SKM-1 treated with dmso at 0.1 percent for 144 hours (cell line): Measurements from ENCODE around the gene DNAJA3.
"Not testable (repeated sequence)": the region's sequence is repeated elsewhere in the genome, so short reads cannot be mapped to it uniquely, and the experiment has no call there.

ENCODE experiments used
- DNase-seq: peaks from one replicate; lab custom pipeline; 2025; ENCODE audit not compliant: unreplicated experiment; lab: John Stamatoyannopoulos, UW

The DNAJA3 gene

GRCh38 chr16:4386951-4387565 lies 38.6 kb upstream of the DNAJA3 start:
- DNase-seq, result no peak

DNA sequence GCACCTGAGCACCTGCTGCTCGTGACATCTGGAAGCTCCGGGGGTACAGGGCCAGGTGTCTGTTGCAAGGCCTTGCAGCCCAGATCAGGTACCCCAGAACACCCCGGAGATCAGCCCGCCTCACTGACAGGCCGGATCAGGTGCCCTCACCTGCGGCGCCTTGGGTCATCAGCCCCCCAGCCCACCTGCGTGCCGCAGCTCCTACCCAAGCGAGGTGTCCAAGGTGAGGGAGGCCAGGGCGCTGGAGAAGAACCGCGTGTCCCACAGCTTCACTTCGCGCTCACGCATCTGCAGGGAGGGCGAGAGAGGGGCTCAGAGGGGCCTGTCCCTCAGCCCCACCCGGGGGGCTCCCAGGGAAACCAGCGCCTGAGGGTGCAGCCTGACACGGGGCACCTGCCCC lies 37.9 kb upstream of the DNAJA3 start:
- DNase-seq, result no peak

DNA sequence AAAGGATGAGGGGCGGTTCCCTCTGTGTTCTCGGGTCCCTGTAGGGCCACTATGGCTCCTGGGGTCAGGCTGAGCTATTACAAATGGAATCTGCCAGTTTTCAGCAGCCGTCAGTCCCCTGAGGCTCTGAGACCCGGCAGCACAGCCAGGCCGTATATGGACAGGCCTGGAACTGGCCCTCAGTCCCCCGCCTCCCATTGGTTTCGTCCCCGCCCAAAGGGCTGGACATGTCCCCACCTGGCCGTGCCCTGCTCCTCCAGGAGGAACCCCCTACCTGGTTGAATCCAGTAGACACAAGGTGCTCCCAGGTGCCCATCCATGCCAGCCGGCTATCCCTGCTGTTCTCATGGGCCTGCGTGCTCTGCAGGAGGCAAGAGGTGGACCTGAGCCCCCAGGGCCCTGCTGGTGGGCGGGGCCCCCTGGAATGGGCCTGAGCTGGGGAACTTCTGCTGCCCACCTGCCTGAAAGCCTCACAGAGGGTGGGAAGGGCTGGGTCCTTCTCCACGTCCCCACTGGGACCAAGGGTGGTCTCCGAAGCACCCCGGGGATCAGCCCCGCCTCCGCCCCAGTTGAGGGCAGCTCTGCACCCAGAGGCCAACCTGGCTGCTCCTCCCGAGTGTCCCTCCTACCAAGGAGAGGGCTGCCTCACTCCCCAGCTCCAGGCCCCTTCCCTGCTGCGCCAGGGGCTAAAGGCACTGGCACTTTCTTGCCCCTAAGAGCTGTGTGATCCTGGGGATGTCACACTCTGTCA lies 37.2 kb upstream of the DNAJA3 start:
- DNase-seq, result no peak

DNA sequence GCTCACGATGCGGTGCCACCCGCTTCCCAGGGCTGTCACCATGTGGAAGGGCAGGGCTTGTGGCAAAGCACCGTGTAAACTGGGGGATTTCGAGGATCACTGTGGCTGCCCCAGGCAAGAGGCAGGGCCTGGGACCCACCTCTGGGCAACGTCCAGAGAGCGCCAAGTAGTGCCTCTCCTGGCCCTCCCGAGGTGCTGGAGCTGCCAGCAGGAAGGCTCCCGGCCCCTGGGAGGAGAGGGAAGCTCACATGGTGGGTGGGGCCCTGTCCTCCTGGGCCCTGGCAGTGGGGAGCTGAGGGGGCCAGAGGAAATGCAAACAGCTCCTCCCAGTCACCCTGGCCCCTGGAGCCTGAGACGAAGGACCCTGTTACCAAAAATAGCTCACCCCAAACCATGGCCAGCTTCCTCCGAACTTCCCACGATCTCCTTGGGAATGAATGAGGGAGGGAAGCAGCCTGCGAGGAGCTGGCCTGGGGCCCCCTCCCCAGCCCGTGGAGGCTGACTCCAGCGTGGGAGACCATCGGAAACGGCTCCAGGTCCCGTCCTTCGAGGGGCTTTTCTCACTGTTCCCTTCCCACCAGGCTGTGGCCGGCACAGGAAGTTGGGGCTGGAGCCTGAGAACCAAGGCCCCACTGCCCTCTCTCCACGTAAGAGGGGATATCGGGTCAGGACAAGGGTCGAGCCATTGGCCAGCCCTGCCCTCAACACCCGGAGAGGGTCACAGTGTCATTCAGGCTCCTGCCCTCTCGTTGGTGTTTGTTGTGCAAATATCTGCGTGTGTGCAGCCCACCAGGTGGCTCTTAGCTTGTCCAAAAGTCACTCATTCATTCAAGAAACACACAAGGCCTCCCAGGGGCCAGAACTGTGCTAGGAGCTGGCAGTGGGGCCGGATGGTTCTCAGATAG lies 36.4 kb upstream of the DNAJA3 start:
- no peak for DNase-seq

DNA sequence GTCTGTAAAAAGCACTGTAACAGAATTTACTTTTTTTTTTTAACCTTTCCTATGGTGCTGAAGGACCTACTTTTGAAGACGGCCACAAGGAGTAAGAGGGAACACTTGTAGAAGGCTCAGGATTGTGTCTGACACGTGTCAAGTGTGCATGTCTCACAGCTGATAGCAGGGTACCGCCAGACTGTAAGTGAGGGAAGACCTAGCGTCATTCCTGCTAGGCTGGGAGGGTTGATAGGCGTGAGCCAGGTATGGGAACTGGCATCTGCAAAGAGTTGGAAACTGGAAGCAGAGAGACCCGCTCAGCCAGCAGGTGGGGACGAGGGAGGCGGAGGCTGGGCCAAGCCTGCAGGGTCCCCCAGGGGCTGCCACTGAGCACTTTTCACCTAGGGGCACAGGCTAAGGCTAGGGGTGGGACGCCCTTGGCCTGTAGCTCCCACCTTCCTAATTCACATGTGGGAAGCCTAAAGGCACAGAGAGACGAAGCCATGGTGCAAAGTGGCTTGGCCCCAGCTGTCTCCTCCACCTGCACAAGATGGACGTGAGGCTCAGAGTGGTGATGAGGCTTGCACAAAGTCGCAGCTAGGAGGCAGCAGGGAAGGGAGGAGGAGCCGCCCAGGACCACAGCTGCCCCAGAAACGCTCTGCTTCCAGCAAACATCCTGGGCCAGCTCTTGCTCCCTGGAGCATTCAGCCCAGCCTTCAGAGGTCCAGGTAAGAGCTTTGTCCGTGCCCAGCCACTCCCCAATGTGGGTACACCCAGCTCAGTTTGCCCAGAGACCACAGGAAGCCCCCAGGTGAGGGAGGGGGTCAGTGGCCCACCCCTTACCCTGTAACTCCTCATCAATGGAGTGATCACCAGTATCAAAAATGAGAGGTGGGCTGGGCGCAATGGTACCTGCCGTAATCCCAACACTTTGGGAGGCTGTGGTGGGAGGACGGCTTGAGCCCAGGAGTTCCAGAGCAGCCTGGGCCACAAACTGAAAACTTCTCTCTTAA lies 35.1 kb upstream of the DNAJA3 start:
- no peak for DNase-seq

GRCh38 chr16:4391631-4392381 lies 33.9 kb upstream of the DNAJA3 start:
- no peak for DNase-seq

GRCh38 chr16:4392382-4393239 lies 33.1 kb upstream of the DNAJA3 start:
- no peak for DNase-seq

DNA sequence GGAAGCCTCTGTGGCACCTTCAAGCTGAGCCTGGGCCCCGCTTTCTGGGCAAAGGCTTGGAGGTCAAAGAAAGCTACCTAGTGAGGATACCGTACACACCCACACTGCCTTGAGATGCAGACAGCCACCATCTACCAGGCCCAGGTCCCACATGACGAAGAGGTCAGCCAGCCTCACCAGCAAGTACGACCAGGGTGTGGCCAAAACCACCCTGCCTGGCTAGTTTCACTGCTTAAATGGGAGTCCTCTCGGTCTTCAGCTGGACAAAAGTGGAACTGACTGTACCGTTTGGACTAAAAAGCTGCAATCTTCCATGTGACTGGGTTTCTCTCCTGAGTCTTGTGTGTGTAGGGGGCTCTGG lies 32.4 kb upstream of the DNAJA3 start:
- DNase-seq, result no peak

- DNase-seq, result not testable (repeated sequence)
Observed at GRCh38 chr16:4393850-4394249, 31.8 kb upstream of the DNAJA3 start.

GRCh38 chr16:4395055-4395726 lies 30.5 kb upstream of the DNAJA3 start:
- no peak for DNase-seq

DNA sequence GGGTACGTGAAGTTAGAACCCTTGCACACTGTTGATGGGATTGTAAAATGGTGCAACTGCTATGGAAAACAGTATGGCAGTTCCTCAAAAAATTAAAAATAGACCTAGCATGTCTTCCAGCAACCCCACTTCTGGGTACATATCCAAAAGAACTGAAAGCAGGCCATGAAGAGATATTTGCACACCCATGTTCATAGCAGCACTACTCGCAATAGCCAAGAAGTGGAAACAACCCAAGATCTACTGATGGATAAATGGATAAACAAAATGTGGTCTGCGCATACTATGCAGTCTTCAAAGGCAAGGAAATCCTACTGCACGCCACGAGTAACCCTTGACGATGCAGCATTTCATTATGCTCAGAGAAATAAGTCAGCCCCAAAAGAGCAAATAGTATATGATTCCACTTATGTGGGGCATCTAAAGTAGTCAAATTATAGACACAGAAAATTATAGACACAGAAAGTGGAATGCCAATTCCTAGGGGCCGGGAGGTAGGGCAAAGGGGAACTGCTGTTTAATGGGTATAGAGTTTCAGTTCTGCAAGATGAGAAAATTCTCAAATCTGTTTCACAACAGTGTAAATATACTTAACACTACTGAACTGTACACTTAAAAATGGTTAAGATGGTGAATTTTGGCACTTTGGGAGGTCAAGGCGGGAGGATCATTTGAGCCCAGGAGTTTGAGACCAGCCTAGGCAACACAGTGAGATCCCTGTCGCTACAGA lies 26.5 kb upstream of the DNAJA3 start:
- DNase-seq, result no peak

DNA sequence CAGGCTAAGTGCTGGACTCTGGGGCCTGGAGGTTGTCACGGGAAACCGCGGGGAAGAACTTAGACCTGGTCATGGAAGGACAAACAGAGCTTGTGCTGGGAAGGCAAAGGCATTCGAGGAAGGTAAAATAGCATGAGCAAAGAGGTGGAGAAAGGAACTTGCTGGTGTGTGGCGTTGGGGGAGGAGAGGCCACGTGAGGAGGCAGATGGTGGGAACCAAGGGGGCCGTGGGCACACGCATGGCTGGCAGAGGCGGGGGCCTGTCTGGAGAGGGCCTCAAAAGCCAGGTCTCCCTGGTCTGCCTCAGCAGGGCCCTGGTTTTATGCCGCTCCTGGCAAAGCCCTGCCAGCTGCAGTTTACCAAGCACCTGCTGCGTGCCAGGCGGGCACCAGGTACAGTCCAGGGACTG lies 24.6 kb upstream of the DNAJA3 start:
- DNase-seq, result no peak

- no peak for DNase-seq
Observed at GRCh38 chr16:4401510-4401909, 24.2 kb upstream of the DNAJA3 start.

- peak; percentile 45 for DNase-seq
Observed at GRCh38 chr16:4402439-4403132, 23.1 kb upstream of the DNAJA3 start.

DNA sequence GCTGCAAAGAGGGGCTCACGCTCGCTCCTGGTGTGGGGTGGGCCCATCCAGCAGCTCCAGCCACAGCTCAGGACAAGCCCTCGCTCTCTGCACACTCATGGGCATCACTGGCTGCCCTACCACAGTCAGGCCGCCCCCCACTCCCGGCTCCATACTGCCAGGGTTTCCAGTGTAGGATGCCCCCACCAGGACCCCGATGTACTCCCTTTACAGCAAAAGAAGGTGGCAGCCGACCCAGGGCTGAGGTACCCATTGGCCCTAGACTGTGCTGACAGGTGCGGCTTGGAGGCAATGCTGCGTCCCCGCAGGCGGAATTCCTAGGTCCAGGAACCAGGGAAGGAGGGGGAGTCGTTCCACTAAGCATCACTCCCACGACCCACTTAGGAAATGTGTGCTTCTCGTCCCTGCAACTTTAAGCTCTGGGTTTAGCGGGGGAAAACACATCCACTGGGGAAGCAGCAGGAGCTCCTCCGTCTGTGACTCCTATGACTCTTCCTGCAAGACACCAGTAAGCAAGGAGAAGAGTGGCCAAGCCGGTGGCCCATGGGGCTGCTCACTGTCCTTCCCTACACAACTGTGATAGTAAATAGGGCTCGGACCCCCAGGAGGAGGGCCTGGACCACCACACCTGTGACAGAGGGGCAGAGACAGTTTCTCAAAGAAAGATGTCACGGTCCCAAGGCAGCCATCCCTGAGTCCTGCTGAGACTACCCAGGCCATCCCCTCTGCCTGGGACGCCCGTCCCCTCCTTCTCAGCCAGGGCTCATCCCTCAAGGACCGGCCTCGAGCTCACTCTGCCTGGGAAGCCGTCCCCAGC lies 22.3 kb upstream of the DNAJA3 start:
- DNase-seq, result no peak

- peak; percentile 7 for DNase-seq
Observed at GRCh38 chr16:4404247-4404966, 21.3 kb upstream of the DNAJA3 start.
